K562 (cell line): Measurements from ENCODE around the gene ITGB2. TPM values are rescaled to one million over a fixed set of nuclear protein-coding genes. Genes with fewer than 3 reads are reported as not detected.

ENCODE experiments used
- GATA2 ChIP-seq: sonication (generic); formaldehyde crosslinking; IDR thresholded peaks from 2 replicates; pipeline ENCODE4 v1.4.0; 2020; ENCODE audit warnings: mild to moderate bottlenecking, missing genetic modification reagents
- ID3 ChIP-seq, 2 experiments: fragments of 250-450 bp in 1 of 2; fragments of 450-650 bp in 1 of 2; sonication (Bioruptor Pico) in 1 of 2; IDR thresholded peaks; 2 replicates each; pipeline versions ENCODE4 v1.6.1 to v1.8.0; 2016 to 2021; ENCODE audit warnings: mild to moderate bottlenecking in 2 of 2, moderate library complexity in 2 of 2, missing compliant biosample characterization in 1 of 2, missing genetic modification characterization in 1 of 2
- ILK ChIP-seq: fragments of 450-650 bp; IDR thresholded peaks from 2 replicates; pipeline ENCODE4 v1.6.1; 2016; ENCODE audit warnings: missing genetic modification characterization, low read depth, mild to moderate bottlenecking, missing compliant biosample characterization, moderate library complexity, borderline replicate concordance
- KLF13 ChIP-seq: fragments of 450-650 bp; IDR thresholded peaks from 2 replicates; pipeline ENCODE4 v1.6.1; 2016; ENCODE audit warnings: missing genetic modification characterization, low read depth, mild to moderate bottlenecking, missing compliant biosample characterization, moderate library complexity, borderline replicate concordance
- MYC ChIP-seq, 2 experiments: fragments of 250-450 bp in 1 of 2; sonication (Bioruptor Pico) in 1 of 2; IDR thresholded peaks; 2 replicates each; pipeline versions ENCODE4 v1.5.1 to v1.6.1; 2012 to 2021; ENCODE audit warnings: low read depth in 2 of 2, borderline replicate concordance in 1 of 2, improper control_type of control experiment in 1 of 2, low read length in 1 of 2, mild to moderate bottlenecking in 1 of 2, moderate library complexity in 1 of 2
- ZBTB43 ChIP-seq: sonication (generic); formaldehyde crosslinking; IDR thresholded peaks from 2 replicates; pipeline ENCODE4 v1.8.0; 2023; ENCODE audit warnings: mild to moderate bottlenecking, missing genetic modification reagents
- ZFX ChIP-seq: sonication (generic); formaldehyde crosslinking; IDR thresholded peaks from 2 replicates; pipeline ENCODE4 v1.8.0; 2022; ENCODE audit warnings: mild to moderate bottlenecking, missing genetic modification reagents, moderate library complexity
- ZNF133 ChIP-seq: fragments of 250-450 bp; sonication (Bioruptor Pico); IDR thresholded peaks from 2 replicates; pipeline ENCODE4 v1.4.0; 2020; ENCODE audit warnings: mild to moderate bottlenecking
- ZNF398 ChIP-seq: fragments of 250-450 bp; sonication (Bioruptor Pico); IDR thresholded peaks from 2 replicates; pipeline ENCODE4 v1.8.0; 2021; ENCODE audit warnings: moderate library complexity, mild to moderate bottlenecking, inconsistent platforms
- ZNF408 ChIP-seq: fragments of 250-450 bp; sonication (Bioruptor Pico); IDR thresholded peaks from 2 replicates; pipeline ENCODE4 v1.4.0; 2020; ENCODE audit warnings: low read depth, mild to moderate bottlenecking, moderate library complexity
- ZNF592 ChIP-seq: fragments of 450-650 bp; IDR thresholded peaks from 2 replicates; pipeline ENCODE4 v1.6.1; 2017; ENCODE audit warnings: antibody characterized with exemption, mild to moderate bottlenecking
- ZNF639 ChIP-seq, 2 experiments: fragments of 200-800 bp in 1 of 2; sonication (Bioruptor generic) in 1 of 2; sonication (generic) in 1 of 2; formaldehyde crosslinking in 1 of 2; IDR thresholded peaks in 1 of 2; conservative IDR thresholded peaks in 1 of 2; 2 replicates each; pipeline versions ENCODE4 v1.5.0 to v1.6.1; 2016 to 2020; ENCODE audit warnings: missing compliant biosample characterization in 1 of 2, missing genetic modification characterization in 1 of 2, missing genetic modification reagents in 1 of 2
- polyA plus RNA-seq, 8 experiments: library from polyadenylated mRNA; depleted of rRNA in 4 of 8; stranded (reverse) in 5 of 8; unstranded in 3 of 8; fragments of >200 nt; fragmentation: Nextera tagmentation in 2 of 8; fragmentation: Illumina TruSeq in 1 of 8; extraction: Ambion mirVana in 2 of 8; extraction: Trizol in 1 of 8; gene quantifications; 2 replicates each; pipeline versions ENCODE4 v1.2.1 to v1.2.3, GENCODE V29; 2011 to 2014; ENCODE audit warnings: inconsistent platforms in 1 of 8, missing spikeins in 1 of 8
- total RNA-seq, 7 experiments: library from RNA; depleted of rRNA in 6 of 7; stranded (reverse); fragments of >200 nt in 6 of 7; fragmentation: Illumina TruSeq in 2 of 7; extraction: Trizol in 2 of 7; gene quantifications; 2 replicates each; pipeline versions ENCODE4 v1.2.1 to v1.2.3, GENCODE V29; 2011 to 2021; ENCODE audit warnings: low replicate concordance in 1 of 7

ITGB2 gene
- total and polyA plus RNA-seq, 9 of the 15 experiments (the other 6 are each of a cell fraction or from before 2014, with no cell fraction given) = 0.07 to 1.3 (median 0.51) TPM; not detected in 2

GRCh38 chr21:44878053-44878982, 42.4 kb downstream of the ITGB2 start (continued):
- TF ChIP-seq ILK (no peak), ZNF398 (CRISPR knock-in tag) (no peak), ZNF133 (CRISPR knock-in tag) (no peak), GATA2 (CRISPR knock-in tag) (no peak), ZNF592 (peak; percentile 25; the same call in 1 of the 2 replicates), ID3 (CRISPR knock-in tag; IDR thresholded peaks at IDR 0.05) (no peak), ID3 (tag; IDR thresholded peaks at IDR 0.05) (0 out of 2 replicates have a peak, but pooled peaks have one; percentile 53), ZFX (CRISPR knock-in tag) (peak; percentile 44), ZNF639 (CRISPR knock-in tag; conservative IDR thresholded peaks at IDR 0.05 in 1 of 2, IDR thresholded peaks at IDR 0.05 in 1 of 2) (0 out of 4 replicates have a peak, but pooled peaks of 1 of the 2 experiments have one; percentile 16), ZNF408 (CRISPR knock-in tag) (no peak), MYC (IDR thresholded peaks at IDR 0.05; ENCODE audit: low read depth, low read length) (peak; percentile 63), MYC (CRISPR knock-in tag; IDR thresholded peaks at IDR 0.05; ENCODE audit: borderline replicate concordance, low read depth) (0 out of 2 replicates have a peak, but pooled peaks have one; percentile 41), KLF13 (tag) (no peak), ZBTB43 (CRISPR knock-in tag) (no peak)
